ENCODE data around the gene LEFTY1. TPM values are rescaled to one million over a fixed set of nuclear protein-coding genes. Genes with fewer than 3 reads are reported as not detected.

Gene LEFTY1
- total and polyA plus RNA-seq, 2 donors (not counting 1 experiment from before 2014, with no cell fraction given), result not detected

DNA sequence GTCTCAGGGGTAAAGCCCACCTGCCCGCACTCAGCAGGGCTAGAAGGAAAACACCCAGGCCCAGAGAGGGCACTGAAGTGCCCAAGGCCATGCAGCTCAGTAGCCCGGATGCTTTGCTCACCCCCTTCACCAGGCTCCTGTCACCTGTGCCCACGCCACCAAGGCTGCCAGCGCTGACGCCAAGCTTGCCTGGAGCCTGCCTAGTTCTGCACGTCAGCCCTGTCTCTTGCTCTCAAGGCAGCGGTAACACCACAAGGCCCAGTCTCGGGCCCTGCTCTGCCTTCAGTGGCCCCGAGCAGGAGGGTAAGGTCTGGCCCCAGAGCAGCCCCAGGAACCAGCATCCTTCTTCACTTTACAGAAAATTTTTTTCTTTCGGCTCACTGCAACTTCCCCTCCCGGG is 14.5 kb downstream of the LEFTY1 start:
- peaks cover 7% of the 10 kb centered on the region for H3K4me1 ChIP-seq (ENCODE audit: control insufficient read depth, extremely low read depth, insufficient read depth, low read length)
- H3K4me3 ChIP-seq (replicated peaks in 1 of 4; ENCODE audit: control extremely low read depth in 1 of 4, insufficient read depth in 1 of 4, low read depth in 3 of 4, low read length in 4 of 4), result no peak overlapping the region
- no peak overlapping the region for H3K27ac ChIP-seq (ENCODE audit: insufficient read depth, low read length)
- peaks cover 3% of the 10 kb centered on the region for H3K79me2 ChIP-seq (ENCODE audit: control insufficient read depth, insufficient read depth, low read length)
- no peaks in the 10 kb centered on the region for H4K20me1 ChIP-seq (ENCODE audit: control insufficient read depth, extremely low read depth, insufficient read depth, low read length)
- H3K9ac ChIP-seq (ENCODE audit: insufficient read depth, low read length), result no peak overlapping the region
- no peak for TF ChIP-seq EZH2 (IDR thresholded peaks at IDR 0.05; ENCODE audit: low read length, missing control alignments)
- TF ChIP-seq CTCF (conservative IDR thresholded peaks at IDR 0.05 in 1 of 2, IDR thresholded peaks at IDR 0.05 in 1 of 2; ENCODE audit: low read depth in 1 of 2, low read length in 2 of 2), result no peak
- H3K4me2 ChIP-seq (ENCODE audit: extremely low read depth, insufficient read depth, low read length), result no peak overlapping the region
- peaks cover 16% of the 10 kb centered on the region for H3K36me3 ChIP-seq (ENCODE audit: control insufficient read depth, insufficient read depth, low read length)
- no peak overlapping the region for H2AFZ ChIP-seq (ENCODE audit: low read length)
- H3K27me3 ChIP-seq (ENCODE audit: control insufficient read depth, insufficient read depth, low read length), result no peaks in the 10 kb centered on the region
- H3K9me3 ChIP-seq (ENCODE audit: control insufficient read depth, insufficient read depth, low read depth, low read length), result no peaks in the 10 kb centered on the region
- no peak for DNase-seq (ENCODE audit: low read depth in 2 of 2)

DNA sequence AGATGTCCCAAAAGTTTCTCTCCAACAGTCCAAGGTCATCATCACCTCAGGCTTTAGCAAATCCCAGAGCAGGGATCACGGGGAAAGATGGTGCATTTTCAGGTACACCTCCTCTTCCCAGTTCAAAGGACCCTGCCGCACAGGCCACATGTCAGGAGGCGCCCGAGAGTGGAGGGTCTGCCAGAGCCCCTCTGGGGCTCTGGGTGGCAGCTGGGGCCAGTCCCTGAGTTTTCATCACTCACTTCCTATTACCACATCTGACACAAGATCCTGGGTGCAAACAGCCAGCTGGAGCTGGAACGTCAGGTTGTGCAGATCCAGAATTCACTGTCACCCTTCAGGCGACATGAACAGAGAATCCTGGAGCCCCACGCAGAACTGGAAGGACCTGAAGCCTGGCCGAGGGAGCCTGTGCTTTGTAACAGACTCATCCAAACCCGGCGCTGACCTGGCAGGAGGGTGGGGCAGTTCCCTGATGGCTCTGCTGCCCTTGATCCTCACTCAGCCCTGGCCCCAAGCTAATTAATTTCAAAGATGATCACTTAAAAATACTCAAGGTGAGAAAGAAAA is 15.6 kb downstream of the LEFTY1 start:
- H2AFZ ChIP-seq (ENCODE audit: low read length), result no peak overlapping the region
- peaks cover 2% of the 10 kb centered on the region for H3K4me1 ChIP-seq (ENCODE audit: control insufficient read depth, extremely low read depth, insufficient read depth, low read length)
- H3K79me2 ChIP-seq (ENCODE audit: control insufficient read depth, insufficient read depth, low read length), result no peaks in the 10 kb centered on the region
- no peaks in the 10 kb centered on the region for H3K9me3 ChIP-seq (ENCODE audit: control insufficient read depth, insufficient read depth, low read depth, low read length)
- no peak overlapping the region for H3K4me2 ChIP-seq (ENCODE audit: extremely low read depth, insufficient read depth, low read length)
- peaks cover 16% of the 10 kb centered on the region for H3K36me3 ChIP-seq (ENCODE audit: control insufficient read depth, insufficient read depth, low read length)
- no peak overlapping the region for H3K27ac ChIP-seq (ENCODE audit: insufficient read depth, low read length)
- no peak for DNase-seq (ENCODE audit: low read depth in 2 of 2)
- TF ChIP-seq EZH2 (IDR thresholded peaks at IDR 0.05; ENCODE audit: low read length, missing control alignments) (no peak), CTCF (conservative IDR thresholded peaks at IDR 0.05 in 1 of 2, IDR thresholded peaks at IDR 0.05 in 1 of 2; ENCODE audit: low read depth in 1 of 2, low read length in 2 of 2) (no peak)
- no peaks in the 10 kb centered on the region for H4K20me1 ChIP-seq (ENCODE audit: control insufficient read depth, extremely low read depth, insufficient read depth, low read length)
- H3K9ac ChIP-seq (ENCODE audit: insufficient read depth, low read length), result no peak overlapping the region
- no peak overlapping the region for H3K4me3 ChIP-seq (replicated peaks in 1 of 4; ENCODE audit: control extremely low read depth in 1 of 4, insufficient read depth in 1 of 4, low read depth in 3 of 4, low read length in 4 of 4)
- no peaks in the 10 kb centered on the region for H3K27me3 ChIP-seq (ENCODE audit: control insufficient read depth, insufficient read depth, low read length)

DNA sequence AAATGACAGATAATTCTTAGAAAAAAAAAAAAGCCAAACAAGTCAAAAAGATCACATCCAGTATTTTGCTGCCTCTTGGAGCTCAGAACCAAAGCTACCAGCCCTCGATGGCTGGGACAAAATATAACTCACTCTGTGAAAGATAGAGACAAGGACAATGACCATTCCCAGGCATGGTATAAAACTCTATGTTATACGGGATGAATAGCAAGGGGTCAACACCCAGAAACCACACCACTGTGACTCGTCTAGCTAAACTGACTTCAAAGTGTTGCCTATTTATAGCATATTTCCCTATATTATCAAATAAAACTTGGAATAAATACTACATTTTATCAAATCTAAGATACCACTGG is 16.9 kb downstream of the LEFTY1 start:
- H3K79me2 ChIP-seq (ENCODE audit: control insufficient read depth, insufficient read depth, low read length), result no peaks in the 10 kb centered on the region
- no peaks in the 10 kb centered on the region for H3K4me1 ChIP-seq (ENCODE audit: control insufficient read depth, extremely low read depth, insufficient read depth, low read length)
- H4K20me1 ChIP-seq (ENCODE audit: control insufficient read depth, extremely low read depth, insufficient read depth, low read length), result no peaks in the 10 kb centered on the region
- no peaks in the 10 kb centered on the region for H3K9me3 ChIP-seq (ENCODE audit: control insufficient read depth, insufficient read depth, low read depth, low read length)
- no peak overlapping the region for H3K27ac ChIP-seq (ENCODE audit: insufficient read depth, low read length)
- H2AFZ ChIP-seq (ENCODE audit: low read length), result no peak overlapping the region
- H3K4me2 ChIP-seq (ENCODE audit: extremely low read depth, insufficient read depth, low read length), result no peak overlapping the region
- DNase-seq (ENCODE audit: low read depth in 2 of 2), result no peak
- TF ChIP-seq CTCF (conservative IDR thresholded peaks at IDR 0.05 in 1 of 2, IDR thresholded peaks at IDR 0.05 in 1 of 2; ENCODE audit: low read depth in 1 of 2, low read length in 2 of 2) (no peak), EZH2 (IDR thresholded peaks at IDR 0.05; ENCODE audit: low read length, missing control alignments) (no peak)
- H3K4me3 ChIP-seq (replicated peaks in 1 of 4; ENCODE audit: control extremely low read depth in 1 of 4, insufficient read depth in 1 of 4, low read depth in 3 of 4, low read length in 4 of 4), result no peak overlapping the region
- no peak overlapping the region for H3K9ac ChIP-seq (ENCODE audit: insufficient read depth, low read length)
- H3K27me3 ChIP-seq (ENCODE audit: control insufficient read depth, insufficient read depth, low read length), result no peaks in the 10 kb centered on the region
- peaks cover 17% of the 10 kb centered on the region for H3K36me3 ChIP-seq (ENCODE audit: control insufficient read depth, insufficient read depth, low read length)
